ENCODE measurements around the gene SUPT3H. TPM values are rescaled to one million over a fixed set of nuclear protein-coding genes. Genes with fewer than 3 reads are reported as not detected.

The SUPT3H gene
- total RNA-seq, 3 donors from 2014 or later (not counting 1 experiment from before 2014, with no cell fraction given): 7.3 to 10.9 (median 9.9) TPM

- no peak for TF ChIP-seq CTCF (IDR thresholded peaks at IDR 0.05)
- Mint-ChIP-seq H3K36me3 (peaks cover 18% of the 10 kb centered on the region), H3K27me3 (ENCODE audit: low read depth in 2 of 2) (no peaks in the 10 kb centered on the region), H3K27ac (no peak overlapping the region), H3K4me1 (no peaks in the 10 kb centered on the region), H3K9me3 (peaks cover 0 to 3% of the 10 kb centered on the region in 2 donors), H3K4me3 (no peak overlapping the region)
- Histone ChIP-seq H3K9me3 (ENCODE audit: control insufficient read depth, insufficient read depth, low read length) (no peaks in the 10 kb centered on the region), H3K4me1 (ENCODE audit: control insufficient read depth, insufficient read depth, low read length) (no peaks in the 10 kb centered on the region), H3K4me3 (ENCODE audit: low read length) (no peak overlapping the region), H3K36me3 (ENCODE audit: control insufficient read depth, insufficient read depth, low read length) (no peaks in the 10 kb centered on the region), H3K27ac (ENCODE audit: low read length) (no peak overlapping the region), H3K27me3 (ENCODE audit: control insufficient read depth, insufficient read depth, low read length) (no peaks in the 10 kb centered on the region)
- DNase-seq (no peak), ATAC-seq (no peak)
- WGBS (ENCODE audit: insufficient coverage): 89% methylated on average over 6 of the region's 6 CpGs
- intact Hi-C loops (cut with micrococcal nuclease): no loop called here
These were observed 435.5 kb downstream of the SUPT3H start for GRCh38 chr6:44942201-44942600.

- DNase-seq: no peak
These were observed 437.4 kb downstream of the SUPT3H start for GRCh38 chr6:44940367-44940766.

GRCh38 chr6:44935693-44936300 lies 441.9 kb downstream of the SUPT3H start:
- Histone ChIP-seq H3K4me1 (ENCODE audit: control insufficient read depth, insufficient read depth, low read length) (peaks cover 8% of the 10 kb centered on the region), H3K4me3 (ENCODE audit: low read length) (no peak overlapping the region), H3K27ac (ENCODE audit: low read length) (peak overlapping the region; percentile 69), H3K27me3 (ENCODE audit: control insufficient read depth, insufficient read depth, low read length) (no peaks in the 10 kb centered on the region), H3K36me3 (ENCODE audit: control insufficient read depth, insufficient read depth, low read length) (no peaks in the 10 kb centered on the region), H3K9me3 (ENCODE audit: control insufficient read depth, insufficient read depth, low read length) (no peaks in the 10 kb centered on the region)
- intact Hi-C loops (cut with micrococcal nuclease): no loop called here
- Mint-ChIP-seq H3K27me3 (ENCODE audit: low read depth in 2 of 2) (no peaks in the 10 kb centered on the region), H3K36me3 (peaks cover 9% of the 10 kb centered on the region), H3K4me3 (peak overlapping the region; percentile 65), H3K27ac (peak overlapping the region; percentile 88 to 90), H3K4me1 (peaks cover 17 to 28% of the 10 kb centered on the region in 2 donors), H3K9me3 (no peaks in the 10 kb centered on the region)
- WGBS (ENCODE audit: insufficient coverage): 51% methylated on average over 2 of the region's 2 CpGs
- no peak for TF ChIP-seq CTCF (IDR thresholded peaks at IDR 0.05)
- ATAC-seq: peak in 1 of 3 donors; percentile 27
- peak in 1 of 2 donors; percentile 36 for DNase-seq

More at GRCh38 chr6:44940367-44940766, 437.4 kb downstream of the SUPT3H start:
- H3K4me1 ChIP-seq (ENCODE audit: control insufficient read depth, insufficient read depth, low read length): no peaks in the 10 kb centered on the region
- H3K4me3 Mint-ChIP-seq: no peak overlapping the region
- no peaks in the 10 kb centered on the region for H3K9me3 ChIP-seq (ENCODE audit: control insufficient read depth, insufficient read depth, low read length)
- H3K4me1 Mint-ChIP-seq: peaks cover 7 to 13% of the 10 kb centered on the region in 2 donors
- no peaks in the 10 kb centered on the region for H3K36me3 ChIP-seq (ENCODE audit: control insufficient read depth, insufficient read depth, low read length)
- no peak overlapping the region for H3K4me3 ChIP-seq (ENCODE audit: low read length)
- peaks cover 18% of the 10 kb centered on the region for H3K36me3 Mint-ChIP-seq
- no peaks in the 10 kb centered on the region for H3K27me3 ChIP-seq (ENCODE audit: control insufficient read depth, insufficient read depth, low read length)
- no peaks in the 10 kb centered on the region for H3K9me3 Mint-ChIP-seq
- no peak for ATAC-seq
- H3K27ac ChIP-seq (ENCODE audit: low read length): no peak overlapping the region
- H3K27ac Mint-ChIP-seq: no peak overlapping the region
- H3K27me3 Mint-ChIP-seq (ENCODE audit: low read depth in 2 of 2): no peaks in the 10 kb centered on the region
- WGBS (ENCODE audit: insufficient coverage): 100% methylated on average over 1 of the region's 1 CpG
- intact Hi-C loops (cut with micrococcal nuclease): no loop called here
- no peak for TF ChIP-seq CTCF (IDR thresholded peaks at IDR 0.05)

- Mint-ChIP-seq H3K27ac (peak overlapping the region; percentile 94 to 96), H3K4me1 (peaks cover 17 to 28% of the 10 kb centered on the region in 2 donors), H3K27me3 (ENCODE audit: low read depth in 2 of 2) (no peaks in the 10 kb centered on the region), H3K9me3 (no peaks in the 10 kb centered on the region), H3K4me3 (peak overlapping the region; percentile 90), H3K36me3 (no peaks in the 10 kb centered on the region)
- WGBS (ENCODE audit: insufficient coverage): 0% methylated on average over 3 of the region's 4 CpGs
- H3K27me3 ChIP-seq (ENCODE audit: control insufficient read depth, insufficient read depth, low read length): no peaks in the 10 kb centered on the region
- intact Hi-C loops (cut with micrococcal nuclease): no loop called here
- peak overlapping the region; percentile 91 for H3K27ac ChIP-seq (ENCODE audit: low read length)
- DNase-seq (peak in 1 of 2 donors; percentile 70), ATAC-seq (peak; percentile 44 to 61 (median 52))
- peak overlapping the region; percentile 44 for H3K4me3 ChIP-seq (ENCODE audit: low read length)
- H3K36me3 ChIP-seq (ENCODE audit: control insufficient read depth, insufficient read depth, low read length): no peaks in the 10 kb centered on the region
- peaks cover 8% of the 10 kb centered on the region for H3K4me1 ChIP-seq (ENCODE audit: control insufficient read depth, insufficient read depth, low read length)
- H3K9me3 ChIP-seq (ENCODE audit: control insufficient read depth, insufficient read depth, low read length): no peaks in the 10 kb centered on the region
- no peak for TF ChIP-seq CTCF (IDR thresholded peaks at IDR 0.05)
These were observed 444.6 kb downstream of the SUPT3H start for GRCh38 chr6:44933108-44933507.
